IMR-90 (cell line): ENCODE measurements around the gene CHAC1. TPM values are rescaled to one million over a fixed set of nuclear protein-coding genes. Genes with fewer than 3 reads are reported as not detected.

Experiments
- microRNA-seq, 2 experiments: library from miRNA; stranded (forward) in 1 of 2; unstranded in 1 of 2; fragments of 10-50 nt in 1 of 2; fragments of <30 nt in 1 of 2; gene quantifications in 1 of 2; microRNA quantifications in 1 of 2; one replicate each; pipeline versions ENCODE3 to v1.1.0; 2013 to 2020; ENCODE audit not compliant: insufficient read depth in 1 of 2, insufficient read length in 1 of 2, unreplicated experiment in 1 of 2
- polyA plus RNA-seq, 3 experiments: library from polyadenylated mRNA; depleted of rRNA; stranded (reverse); fragments of >200 nt; gene quantifications; 2 replicates each; pipeline ENCODE4 v1.2.3, GENCODE V29; 2012; ENCODE audit warnings: low replicate concordance in 1 of 3
- small RNA-seq, 5 experiments: library from RNA; depleted of rRNA; stranded (forward); fragments of <200 nt; gene quantifications; one replicate each; pipeline ENCODE3, GENCODE V24; 2012
- total RNA-seq: library from RNA; depleted of rRNA; stranded (reverse); fragments of >200 nt; gene quantifications from 2 replicates; pipeline ENCODE4 v1.2.3, GENCODE V29; 2012; rRNA removed

The CHAC1 gene
- total and polyA plus RNA-seq, 2 of the 4 experiments (the other 2 are of a cell fraction) = 51.3 to 77.8 TPM

Small RNA genes within 50 kb of the gene (microRNA-seq; reads per million reads assigned to microRNA genes)
- not detected for gene ISCA1P4 (ENCODE audit: insufficient read depth, insufficient read length)

Small RNA genes within 50 kb of the gene (small RNA-seq; reads per million reads assigned to genes)
- 0 reads per million in 5 experiments for gene ISCA1P4

Other genes starting within 250 kb of the CHAC1 start
- gene RMDN3, start 198.2 kb upstream of the CHAC1 start, total RNA-seq = 14.7 and 17.5 TPM in 2 replicates
- 23.4 and 25.7 TPM in 2 replicates for gene RMDN3, start 198.2 kb upstream of the CHAC1 start, polyA plus RNA-seq (2012; rRNA removed)
- gene GCHFR, start 189.4 kb upstream of the CHAC1 start, total RNA-seq = 1.4 and 2.3 TPM in 2 replicates
- 6.5 and 6.8 TPM in 2 replicates for gene GCHFR, start 189.4 kb upstream of the CHAC1 start, polyA plus RNA-seq (2012; rRNA removed)
- gene C15orf62, start 183.5 kb upstream of the CHAC1 start, total RNA-seq = under 0.01 TPM in 1 of 2 replicates, not detected in the other
- not detected in 2 replicates for gene C15orf62, start 183.5 kb upstream of the CHAC1 start, polyA plus RNA-seq (2012; rRNA removed)
- 22.6 and 22.8 TPM in 2 replicates for gene ZFYVE19, start 146.4 kb upstream of the CHAC1 start, total RNA-seq
- gene ZFYVE19, start 146.4 kb upstream of the CHAC1 start, polyA plus RNA-seq (2012; rRNA removed) = 27.3 and 29.6 TPM in 2 replicates
- gene DNAJC17, start 146.0 kb upstream of the CHAC1 start, total RNA-seq = 58.3 and 107 TPM in 2 replicates
- gene DNAJC17, start 146.0 kb upstream of the CHAC1 start, polyA plus RNA-seq (2012; rRNA removed) = 58.6 and 77.1 TPM in 2 replicates
- not detected in 2 replicates for gene PPP1R14D, start 124.8 kb upstream of the CHAC1 start, total RNA-seq
- not detected in 2 replicates for gene PPP1R14D, start 124.8 kb upstream of the CHAC1 start, polyA plus RNA-seq (2012; rRNA removed)
- gene SPINT1, start 109.4 kb upstream of the CHAC1 start, total RNA-seq = 0.56 and 0.90 TPM in 2 replicates
- 1.8 and 2.1 TPM in 2 replicates for gene SPINT1, start 109.4 kb upstream of the CHAC1 start, polyA plus RNA-seq (2012; rRNA removed)
- not detected in 2 replicates for gene RHOV, start 79.2 kb upstream of the CHAC1 start, total RNA-seq
- gene RHOV, start 79.2 kb upstream of the CHAC1 start, polyA plus RNA-seq (2012; rRNA removed) = 0.07 and 0.10 TPM in 2 replicates
- gene VPS18, start 59.0 kb upstream of the CHAC1 start, total RNA-seq = 30.0 and 32.3 TPM in 2 replicates
- gene VPS18, start 59.0 kb upstream of the CHAC1 start, polyA plus RNA-seq (2012; rRNA removed) = 19.3 and 20.8 TPM in 2 replicates
- gene DLL4, start 24.1 kb upstream of the CHAC1 start, total RNA-seq = 1.7 and 1.8 TPM in 2 replicates
- gene DLL4, start 24.1 kb upstream of the CHAC1 start, polyA plus RNA-seq (2012; rRNA removed) = 3.4 and 3.6 TPM in 2 replicates
- 13.3 and 15.6 TPM in 2 replicates for gene INO80, start 162.8 kb downstream of the CHAC1 start, total RNA-seq
- 6.0 and 7.1 TPM in 2 replicates for gene INO80, start 162.8 kb downstream of the CHAC1 start, polyA plus RNA-seq (2012; rRNA removed)